Left ventricle myocardium inferior (tissue), 1 donor: Measurements from ENCODE around the gene ALDH1A1. TPM values are rescaled to one million over a fixed set of nuclear protein-coding genes. Genes with fewer than 3 reads are reported as not detected.

ENCODE experiments used
- DNase-seq: peaks from one replicate; pipeline ENCODE4 v3.0.0-alpha.2; 2020
- H3K27ac ChIP-seq: fragments of 200-600 bp; replicated peaks from 2 replicates; pipeline ENCODE4 v1.8.0; 2021
- H3K27me3 ChIP-seq: fragments of 200-600 bp; 2 replicates; pipeline ENCODE4 v1.8.0; 2021; ENCODE audit warnings: low read depth
- H3K36me3 ChIP-seq: fragments of 200-600 bp; 2 replicates; pipeline ENCODE4 v1.8.0; 2021
- H3K4me1 ChIP-seq: fragments of 200-600 bp; 2 replicates; pipeline ENCODE4 v1.8.0; 2021
- H3K4me3 ChIP-seq: fragments of 200-600 bp; 2 replicates; pipeline ENCODE4 v1.8.0; 2021; ENCODE audit warnings: mild to moderate bottlenecking, moderate library complexity
- H3K9me3 ChIP-seq: fragments of 200-600 bp; replicated peaks from 2 replicates; pipeline ENCODE4 v1.8.0; 2021
- intact Hi-C: fragments of 100-400 bp; cut with micrococcal nuclease; formaldehyde crosslinking; loops from one replicate; pipeline ENCODE4 v1.11.0; 2022
- total RNA-seq: library from RNA; stranded (reverse); fragmentation: NEBNext Ultra II Directional; extraction: Animal tissue kit (Norgen Biotek cat#: 25700); gene quantifications from one replicate; pipeline ENCODE4 v1.2.1, GENCODE V29; 2021
- TF ChIP-seq, protein P1 (sequence below): fragments of 200-600 bp; IDR thresholded peaks from 2 replicates; pipeline ENCODE4 v1.8.0; 2021; ENCODE audit warnings: antibody characterized with exemption, mild to moderate bottlenecking, borderline replicate concordance
- donor health status: DM: no; HTN: yes; CAD: no; lungs with severe emphysema.

The ALDH1A1 gene
- total RNA-seq, 1 donor from 2014 or later = 20.7 TPM

DNA sequence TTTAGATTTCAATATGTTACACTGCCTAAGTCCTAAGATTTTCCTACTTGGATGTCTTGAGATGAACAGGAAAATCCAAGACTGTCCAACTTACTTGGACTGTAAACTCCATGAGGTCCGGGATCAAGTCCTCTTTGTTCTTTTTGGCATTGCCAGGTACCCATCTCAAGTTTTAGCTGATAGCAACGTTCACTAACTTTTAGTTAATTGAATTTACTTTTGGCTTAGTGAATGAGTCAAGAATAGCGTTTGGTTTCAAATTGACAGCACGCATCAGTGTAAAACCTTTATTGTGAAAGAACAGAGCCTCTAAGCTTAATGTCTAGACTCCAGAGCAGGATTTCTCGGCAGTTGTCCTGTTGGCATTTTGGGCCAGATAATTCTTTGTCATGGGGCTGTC is 37.2 kb downstream of the ALDH1A1 start:
- TF ChIP-seq, protein P1, sequence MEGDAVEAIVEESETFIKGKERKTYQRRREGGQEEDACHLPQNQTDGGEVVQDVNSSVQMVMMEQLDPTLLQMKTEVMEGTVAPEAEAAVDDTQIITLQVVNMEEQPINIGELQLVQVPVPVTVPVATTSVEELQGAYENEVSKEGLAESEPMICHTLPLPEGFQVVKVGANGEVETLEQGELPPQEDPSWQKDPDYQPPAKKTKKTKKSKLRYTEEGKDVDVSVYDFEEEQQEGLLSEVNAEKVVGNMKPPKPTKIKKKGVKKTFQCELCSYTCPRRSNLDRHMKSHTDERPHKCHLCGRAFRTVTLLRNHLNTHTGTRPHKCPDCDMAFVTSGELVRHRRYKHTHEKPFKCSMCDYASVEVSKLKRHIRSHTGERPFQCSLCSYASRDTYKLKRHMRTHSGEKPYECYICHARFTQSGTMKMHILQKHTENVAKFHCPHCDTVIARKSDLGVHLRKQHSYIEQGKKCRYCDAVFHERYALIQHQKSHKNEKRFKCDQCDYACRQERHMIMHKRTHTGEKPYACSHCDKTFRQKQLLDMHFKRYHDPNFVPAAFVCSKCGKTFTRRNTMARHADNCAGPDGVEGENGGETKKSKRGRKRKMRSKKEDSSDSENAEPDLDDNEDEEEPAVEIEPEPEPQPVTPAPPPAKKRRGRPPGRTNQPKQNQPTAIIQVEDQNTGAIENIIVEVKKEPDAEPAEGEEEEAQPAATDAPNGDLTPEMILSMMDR = no peak
- DNase-seq = no peak
- H3K4me3 ChIP-seq = no peak overlapping the region
- intact Hi-C loops = no loop called here
- H3K9me3 ChIP-seq = no peaks in the 10 kb centered on the region
- no peak overlapping the region for H3K27ac ChIP-seq
- H3K36me3 ChIP-seq = peaks cover 10% of the 10 kb centered on the region
- H3K4me1 ChIP-seq = peaks cover 4% of the 10 kb centered on the region
- H3K27me3 ChIP-seq = no peaks in the 10 kb centered on the region

DNA sequence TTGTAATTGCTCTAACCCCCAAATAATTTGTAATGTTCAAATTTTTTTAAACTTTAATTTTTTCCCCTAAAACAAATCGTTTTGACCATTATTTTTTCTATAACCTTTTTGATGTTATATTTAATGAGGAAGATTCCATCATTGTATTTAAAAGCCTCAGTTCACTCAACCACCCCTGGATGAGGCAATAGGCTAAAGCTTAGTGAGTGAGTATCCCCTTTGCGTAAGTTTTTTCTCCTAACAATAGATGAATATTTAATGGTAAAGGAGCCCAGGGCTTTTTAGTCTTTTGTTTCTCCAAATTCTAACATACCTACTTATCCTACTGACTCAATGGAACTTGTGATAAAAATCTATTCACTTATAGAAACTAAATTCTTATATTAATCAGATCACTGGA is 38.1 kb downstream of the ALDH1A1 start:
- H3K36me3 ChIP-seq = peaks cover 10% of the 10 kb centered on the region

DNA sequence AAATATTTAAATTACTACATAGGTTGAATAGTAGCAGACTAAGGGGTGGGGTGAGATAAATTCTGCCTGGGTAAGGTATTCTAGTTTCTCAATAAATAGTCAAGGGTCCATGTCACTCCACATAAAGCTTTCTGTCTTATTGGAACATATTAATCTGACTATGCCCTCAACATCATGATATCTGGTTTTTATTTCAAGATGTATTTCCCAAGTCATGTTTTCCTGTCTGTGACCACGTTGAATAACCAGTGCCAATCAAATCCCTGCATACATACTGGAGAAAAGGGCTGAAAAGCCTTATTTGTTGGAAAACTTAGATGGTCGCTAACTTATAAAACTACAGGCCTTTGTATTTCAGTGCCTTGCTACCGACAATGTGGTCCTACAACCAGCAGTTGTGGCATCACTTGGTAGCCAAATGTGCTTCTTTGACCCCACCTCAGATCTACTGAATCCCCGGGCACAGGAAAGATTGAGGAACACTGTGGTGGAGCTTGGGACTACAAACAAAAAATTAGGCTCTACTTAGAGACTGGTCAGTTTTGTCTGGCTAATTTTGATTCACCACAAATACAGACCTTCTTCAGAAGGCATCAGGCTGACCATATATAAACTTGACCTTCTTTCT is 39.4 kb downstream of the ALDH1A1 start:
- DNase-seq = no peak
- H3K27ac ChIP-seq = peak overlapping the region; percentile 67
- H3K36me3 ChIP-seq = peaks cover 10% of the 10 kb centered on the region
- no peaks in the 10 kb centered on the region for H3K27me3 ChIP-seq
- intact Hi-C loops = no loop called here
- no peaks in the 10 kb centered on the region for H3K9me3 ChIP-seq
- H3K4me3 ChIP-seq = no peak overlapping the region
- peaks cover 4% of the 10 kb centered on the region for H3K4me1 ChIP-seq
- TF ChIP-seq, protein P1 = no peak

More for the DNA sequence above, 38.1 kb downstream of the ALDH1A1 start:
- DNase-seq = no peak
- TF ChIP-seq, protein P1 = no peak
- Histone ChIP-seq H3K4me1 (peaks cover 4% of the 10 kb centered on the region), H3K27me3 (no peaks in the 10 kb centered on the region), H3K9me3 (no peaks in the 10 kb centered on the region), H3K4me3 (no peak overlapping the region), H3K27ac (no peak overlapping the region)
- intact Hi-C loops = no loop called here

DNA sequence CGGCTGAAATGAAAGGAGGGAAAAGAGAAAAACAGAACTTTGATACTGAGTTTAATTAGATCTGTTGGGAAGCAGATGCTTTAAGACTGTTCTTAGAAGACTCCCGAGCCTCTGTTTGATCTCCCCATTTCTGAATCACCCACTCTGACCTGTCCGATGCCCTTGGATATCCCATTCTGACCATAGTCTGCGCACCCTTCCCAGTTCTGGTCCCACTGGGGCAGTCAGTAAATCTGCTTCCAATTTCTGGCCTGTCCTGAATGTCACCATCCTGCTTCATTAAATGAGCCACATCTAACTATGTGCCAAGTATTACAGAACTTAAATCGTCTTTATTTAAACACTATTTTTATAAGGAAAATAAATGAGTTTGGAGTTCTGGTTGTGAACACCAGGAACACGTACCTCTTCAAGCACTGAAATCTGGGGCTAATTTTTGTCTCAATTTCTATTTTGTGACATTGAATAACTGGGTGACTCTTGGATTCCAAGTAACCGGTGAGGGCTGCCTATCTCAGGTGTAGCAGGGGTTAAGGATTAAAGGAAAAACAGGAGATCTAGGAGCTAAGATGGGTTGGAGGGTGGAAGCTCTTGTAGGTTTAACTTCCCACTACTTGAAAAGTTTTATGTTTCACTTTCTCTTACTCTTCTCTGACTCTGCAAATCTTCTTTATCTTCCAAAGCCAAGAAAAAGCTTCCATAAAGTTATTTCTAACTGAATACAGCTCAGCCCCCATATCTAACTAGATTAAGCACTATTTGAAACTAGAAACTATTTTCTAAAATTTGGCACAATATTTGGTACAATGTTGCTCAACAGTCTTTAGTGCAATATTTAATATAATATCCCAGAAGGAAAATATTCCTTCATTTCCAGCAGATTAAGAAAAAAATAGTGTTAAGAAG is 40.1 kb downstream of the ALDH1A1 start:
- Histone ChIP-seq H3K4me3 (no peak overlapping the region), H3K27ac (peak overlapping the region; percentile 67), H3K27me3 (no peaks in the 10 kb centered on the region), H3K36me3 (peaks cover 10% of the 10 kb centered on the region), H3K4me1 (peaks cover 4% of the 10 kb centered on the region), H3K9me3 (no peaks in the 10 kb centered on the region)
- TF ChIP-seq, protein P1 = no peak
- intact Hi-C loops = no loop called here
- no peak for DNase-seq

DNA sequence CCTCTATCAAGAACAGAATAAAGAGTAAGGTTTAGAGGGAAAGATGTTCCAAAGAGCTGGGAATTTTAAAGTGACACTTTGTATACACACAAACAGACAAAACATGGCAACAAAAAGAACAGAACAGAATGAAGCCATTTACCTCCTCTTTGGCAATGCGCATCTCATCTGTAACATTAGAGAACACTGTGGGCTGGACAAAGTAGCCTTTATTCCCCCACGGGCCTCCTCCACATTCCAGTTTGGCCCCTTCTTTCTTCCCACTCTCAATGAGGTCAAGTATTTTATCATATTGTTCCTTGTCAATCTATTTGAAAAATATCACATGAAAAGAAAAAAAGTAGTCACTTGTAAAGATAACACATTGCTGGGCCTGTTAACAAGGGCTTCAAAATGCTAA is 41.0 kb downstream of the ALDH1A1 start:
- Histone ChIP-seq H3K27ac (peak overlapping the region; percentile 67), H3K9me3 (no peaks in the 10 kb centered on the region), H3K27me3 (no peaks in the 10 kb centered on the region), H3K36me3 (peaks cover 10% of the 10 kb centered on the region), H3K4me1 (peaks cover 4% of the 10 kb centered on the region), H3K4me3 (no peak overlapping the region)
- intact Hi-C loops = no loop called here
- TF ChIP-seq, protein P1 = no peak
- no peak for DNase-seq
